ENCODE measurements around the gene MISP3.

DNA sequence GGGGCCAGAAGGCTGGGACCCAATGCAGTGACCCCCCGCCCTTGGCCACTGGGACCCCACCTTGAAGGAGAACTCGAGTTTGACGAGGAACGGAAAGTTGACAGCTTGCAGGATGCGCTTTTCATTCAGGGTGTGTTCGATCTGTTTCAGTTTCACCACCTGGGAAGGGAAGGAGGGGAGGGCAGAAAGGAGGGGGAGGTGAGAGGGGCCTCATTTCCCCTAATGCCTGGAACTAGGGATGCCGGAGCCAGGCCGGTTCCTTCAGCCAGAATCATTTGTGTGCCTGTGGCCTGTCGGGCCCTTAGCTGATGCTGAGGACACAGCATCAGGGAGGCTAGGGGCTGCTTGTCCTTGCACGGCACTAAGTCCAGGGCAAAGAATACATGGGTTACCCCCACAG is 30.2 kb downstream of the MISP3 start:
- no peak for TF ChIP-seq SUZ12 (IDR thresholded peaks at IDR 0.05; ENCODE audit: extremely low read depth, insufficient read depth, insufficient read length)
- TF ChIP-seq YY1 (IDR thresholded peaks at IDR 0.05; ENCODE audit: insufficient read depth, insufficient read length), result no peak

Measured in NT2/D1 (cell line).